ENCODE measurements around the gene HPX. TPM values are rescaled to one million over a fixed set of nuclear protein-coding genes. Genes with fewer than 3 reads are reported as not detected.

Gene HPX
- total and polyA plus RNA-seq, 2 of the 4 experiments (the other 2 are of a cell fraction) = 0.36 to 1.4 TPM

DNA sequence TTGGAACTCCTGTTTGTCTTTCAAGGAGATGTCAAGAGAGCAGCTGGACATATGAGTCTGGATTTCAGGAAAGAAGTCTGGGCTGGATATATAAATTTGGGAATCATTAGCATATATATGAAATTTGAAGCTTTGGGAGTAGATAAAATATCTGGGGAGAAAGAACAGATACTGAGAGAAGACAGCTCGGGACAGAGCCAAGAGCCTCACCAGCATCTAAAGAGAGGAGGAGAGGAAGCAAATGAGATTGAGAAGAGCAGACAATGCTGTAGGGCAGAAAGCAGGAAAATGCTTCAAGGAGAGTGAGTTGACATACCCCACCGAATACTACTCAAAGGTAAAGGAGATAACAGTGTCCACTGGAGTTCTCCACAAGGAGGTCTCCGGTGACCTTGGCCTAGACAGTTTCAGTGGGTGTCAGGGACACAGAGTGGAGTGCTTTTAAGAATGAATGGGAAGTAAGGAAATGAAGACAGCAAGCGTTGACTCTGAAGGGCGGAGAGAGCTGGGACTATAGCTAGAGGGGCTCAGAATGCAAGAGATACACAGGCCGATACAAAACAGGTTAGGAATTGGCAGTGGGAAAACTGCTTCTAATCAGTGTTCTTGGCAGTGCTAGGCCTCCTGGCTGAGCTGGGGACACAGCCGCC lies 22.8 kb downstream of the HPX start (continued):
- TF ChIP-seq POLR2A (IDR thresholded peaks at IDR 0.05; ENCODE audit: low read depth, low read length) (no peak), CEBPB (IDR thresholded peaks at IDR 0.05; ENCODE audit: low read depth, low read length) (no peak), RCOR1 (IDR thresholded peaks at IDR 0.05; ENCODE audit: insufficient replicate concordance, low read length) (no peak)

DNA sequence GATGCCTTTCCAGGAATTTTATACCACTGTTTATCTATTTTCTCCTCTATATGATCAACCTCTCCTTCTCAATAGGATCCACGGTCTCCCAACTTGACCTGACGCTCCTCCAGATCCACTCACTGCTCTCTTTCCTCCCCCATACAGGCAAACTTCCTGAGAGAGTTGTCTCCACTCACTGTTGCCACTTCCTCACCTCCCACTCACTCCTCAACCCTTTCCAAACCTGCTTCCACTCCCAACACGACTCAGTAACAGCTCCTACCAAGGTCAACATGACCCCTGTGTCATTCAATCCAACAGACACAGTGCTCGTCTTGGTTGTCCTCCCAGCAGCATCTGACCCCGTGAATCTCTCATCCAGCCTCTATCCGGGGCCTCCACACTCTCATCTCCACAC lies 25.0 kb downstream of the HPX start:
- Histone ChIP-seq H3K9ac (ENCODE audit: low read depth, low read length) (no peak overlapping the region), H3K4ac (ENCODE audit: low read depth, low read length) (no peak overlapping the region), H2BK20ac (ENCODE audit: low read depth, low read length) (no peak overlapping the region), H4K5ac (ENCODE audit: low read depth, low read length) (no peak overlapping the region), H3K36me3 (ENCODE audit: control insufficient read depth, insufficient read depth, low read length) (peaks cover 4% of the 10 kb centered on the region; the same call in 1 of the 2 replicates), H3K56ac (ENCODE audit: extremely low read depth, insufficient read depth, low read length) (no peak overlapping the region), H4K91ac (ENCODE audit: insufficient read depth, low read depth, low read length) (no peak overlapping the region), H2BK15ac (ENCODE audit: low read depth, low read length) (no peak overlapping the region), H2AFZ (replicated peaks; ENCODE audit: low read length, poor library complexity) (no peak overlapping the region), H3K27me3 (ENCODE audit: control insufficient read depth, insufficient read depth, low read length) (no peaks in the 10 kb centered on the region), H3K9me3 (ENCODE audit: control insufficient read depth, insufficient read depth, low read length) (no peaks in the 10 kb centered on the region), H3K79me1 (ENCODE audit: low read depth in 1 of 2, low read length in 2 of 2) (peaks cover 26 to 62% of the 10 kb centered on the region in 2 experiments), H2AK5ac (ENCODE audit: low read depth, low read length) (no peak overlapping the region), H4K8ac (ENCODE audit: low read depth in 2 of 2, low read length in 2 of 2) (no peak overlapping the region), H2BK120ac (ENCODE audit: low read depth, low read length) (no peak overlapping the region), H2AK9ac (replicated peaks; ENCODE audit: low read depth, low read length, poor library complexity) (peak overlapping the region; percentile 39), H4K20me1 (ENCODE audit: insufficient read depth, low read length) (peaks cover 37% of the 10 kb centered on the region), H3K4me1 (ENCODE audit: control insufficient read depth, insufficient read depth, low read length) (peaks cover 10% of the 10 kb centered on the region), H3K4me2 (ENCODE audit: low read depth, low read length) (no peak overlapping the region), H3K27ac (ENCODE audit: insufficient read depth, low read length) (no peak overlapping the region), H3K23ac (ENCODE audit: low read depth, low read length) (peak overlapping the region; percentile 2), H3K9me1 (ENCODE audit: insufficient read depth, low read length) (peaks cover 26% of the 10 kb centered on the region), H2BK5ac (ENCODE audit: low read depth, low read length, poor library complexity, severe bottlenecking) (no peak overlapping the region), H3K18ac (ENCODE audit: low read depth, low read length) (no peak overlapping the region), H3K4me3 (ENCODE audit: insufficient read depth, low read depth, low read length) (no peak overlapping the region), H3K14ac (replicated peaks; ENCODE audit: low read depth, low read length) (no peak overlapping the region)
- in situ Hi-C loops (cut with MboI; ENCODE audit: low sequenced_read_pairs) (no loop called here), intact Hi-C loops (cut with micrococcal nuclease) (no loop called here), dilution Hi-C loops (cut with HindIII; ENCODE audit: low sequenced_read_pairs, unreplicated experiment) (no loop called here)
- BruUV-seq (replicated peaks) = no TSS peak
- ChIA-PET POLR2A (ENCODE audit: unreplicated experiment) (no interaction called here), CTCF (no interaction called here)
- WGBS, 2 experiments (ENCODE audit: extremely low coverage in 2 of 2, insufficient read length in 1 of 2) = 96% methylated on average over 6 of the region's 6 CpGs; no CpG with 5 or more reads in 1 of the 2 experiments
- ATAC-seq (ENCODE audit: low read depth) (no peak), DNase-seq (no peak)
- TF ChIP-seq MAZ (IDR thresholded peaks at IDR 0.05; ENCODE audit: borderline replicate concordance, low read depth, low read length) = no peak
- no peak for TF ChIP-seq CHD1 (IDR thresholded peaks at IDR 0.05; ENCODE audit: low read depth, low read length)
- TF ChIP-seq, protein P1, sequence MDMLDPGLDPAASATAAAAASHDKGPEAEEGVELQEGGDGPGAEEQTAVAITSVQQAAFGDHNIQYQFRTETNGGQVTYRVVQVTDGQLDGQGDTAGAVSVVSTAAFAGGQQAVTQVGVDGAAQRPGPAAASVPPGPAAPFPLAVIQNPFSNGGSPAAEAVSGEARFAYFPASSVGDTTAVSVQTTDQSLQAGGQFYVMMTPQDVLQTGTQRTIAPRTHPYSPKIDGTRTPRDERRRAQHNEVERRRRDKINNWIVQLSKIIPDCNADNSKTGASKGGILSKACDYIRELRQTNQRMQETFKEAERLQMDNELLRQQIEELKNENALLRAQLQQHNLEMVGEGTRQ (IDR thresholded peaks at IDR 0.05; ENCODE audit: low read depth, low read length) = no peak
- no peak for TF ChIP-seq MAFK (IDR thresholded peaks at IDR 0.05; ENCODE audit: low read depth, low read length)
- no peak for TF ChIP-seq MXI1 (IDR thresholded peaks at IDR 0.05; ENCODE audit: borderline replicate concordance, low read depth, low read length)
- TF ChIP-seq POLR2A (IDR thresholded peaks at IDR 0.05; ENCODE audit: low read depth, low read length) = no peak
- TF ChIP-seq BHLHE40 (IDR thresholded peaks at IDR 0.05; ENCODE audit: low read depth, low read length) = no peak
- no peak for TF ChIP-seq CEBPB (IDR thresholded peaks at IDR 0.05; ENCODE audit: low read depth, low read length)
- TF ChIP-seq SMC3 (IDR thresholded peaks at IDR 0.05; ENCODE audit: low read depth, low read length) = no peak
- no peak for TF ChIP-seq RAD21 (IDR thresholded peaks at IDR 0.05; ENCODE audit: low read length)
- TF ChIP-seq, protein P2, sequence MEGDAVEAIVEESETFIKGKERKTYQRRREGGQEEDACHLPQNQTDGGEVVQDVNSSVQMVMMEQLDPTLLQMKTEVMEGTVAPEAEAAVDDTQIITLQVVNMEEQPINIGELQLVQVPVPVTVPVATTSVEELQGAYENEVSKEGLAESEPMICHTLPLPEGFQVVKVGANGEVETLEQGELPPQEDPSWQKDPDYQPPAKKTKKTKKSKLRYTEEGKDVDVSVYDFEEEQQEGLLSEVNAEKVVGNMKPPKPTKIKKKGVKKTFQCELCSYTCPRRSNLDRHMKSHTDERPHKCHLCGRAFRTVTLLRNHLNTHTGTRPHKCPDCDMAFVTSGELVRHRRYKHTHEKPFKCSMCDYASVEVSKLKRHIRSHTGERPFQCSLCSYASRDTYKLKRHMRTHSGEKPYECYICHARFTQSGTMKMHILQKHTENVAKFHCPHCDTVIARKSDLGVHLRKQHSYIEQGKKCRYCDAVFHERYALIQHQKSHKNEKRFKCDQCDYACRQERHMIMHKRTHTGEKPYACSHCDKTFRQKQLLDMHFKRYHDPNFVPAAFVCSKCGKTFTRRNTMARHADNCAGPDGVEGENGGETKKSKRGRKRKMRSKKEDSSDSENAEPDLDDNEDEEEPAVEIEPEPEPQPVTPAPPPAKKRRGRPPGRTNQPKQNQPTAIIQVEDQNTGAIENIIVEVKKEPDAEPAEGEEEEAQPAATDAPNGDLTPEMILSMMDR (conservative IDR thresholded peaks at IDR 0.05; ENCODE audit: low read depth, low read length) = no peak
- no peak for TF ChIP-seq RCOR1 (IDR thresholded peaks at IDR 0.05; ENCODE audit: insufficient replicate concordance, low read length)
- TF ChIP-seq NFE2L2 (IDR thresholded peaks at IDR 0.05; ENCODE audit: low read depth, low read length) = no peak
- no peak for TF ChIP-seq FOS (IDR thresholded peaks at IDR 0.05; ENCODE audit: low read depth, low read length)
